Stimulated activated CD8-positive, alpha-beta memory T cell treated with anti-CD3 and anti-CD28 coated beads, Interleukin-2, amount 100 ng/mL, for 1 hour (primary cell): ENCODE measurements around the gene CUL9.

Source experiments
- DNase-seq, 2 donors: peaks; one replicate each; pipeline ENCODE4 v3.0.0-alpha.2; 2020; ENCODE audit warnings: low read depth in 2 of 2

The CUL9 gene

DNA sequence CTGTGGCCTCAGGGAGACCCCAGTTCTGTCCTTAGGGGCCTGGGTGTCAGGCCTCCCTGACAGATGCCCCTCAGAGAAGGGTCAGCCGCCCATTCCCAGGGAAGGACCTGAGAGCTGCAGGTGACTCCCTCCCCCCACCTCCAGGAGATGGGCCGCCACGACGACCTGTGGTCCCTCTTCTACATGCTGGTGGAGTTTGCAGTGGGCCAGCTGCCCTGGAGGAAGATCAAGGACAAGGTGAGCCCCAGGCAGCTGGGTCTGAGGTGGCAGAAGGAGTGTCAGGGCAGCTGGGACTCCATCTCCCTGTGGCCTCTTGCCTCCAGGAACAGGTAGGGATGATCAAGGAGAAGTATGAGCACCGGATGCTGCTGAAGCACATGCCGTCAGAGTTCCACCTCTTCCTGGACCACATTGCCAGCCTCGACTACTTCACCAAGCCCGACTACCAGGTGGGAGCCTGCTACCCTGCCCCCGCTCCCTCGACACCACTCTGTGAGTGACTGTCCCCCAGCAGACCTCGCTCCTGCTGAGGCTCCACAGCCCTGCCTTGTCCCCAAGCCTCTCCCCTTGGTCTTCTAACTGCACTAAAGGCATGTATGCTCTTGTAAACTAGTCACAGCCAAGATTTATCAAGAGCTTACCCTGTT, 73.5 kb downstream of the CUL9 start:
- DNase-seq, result no peak

DNA sequence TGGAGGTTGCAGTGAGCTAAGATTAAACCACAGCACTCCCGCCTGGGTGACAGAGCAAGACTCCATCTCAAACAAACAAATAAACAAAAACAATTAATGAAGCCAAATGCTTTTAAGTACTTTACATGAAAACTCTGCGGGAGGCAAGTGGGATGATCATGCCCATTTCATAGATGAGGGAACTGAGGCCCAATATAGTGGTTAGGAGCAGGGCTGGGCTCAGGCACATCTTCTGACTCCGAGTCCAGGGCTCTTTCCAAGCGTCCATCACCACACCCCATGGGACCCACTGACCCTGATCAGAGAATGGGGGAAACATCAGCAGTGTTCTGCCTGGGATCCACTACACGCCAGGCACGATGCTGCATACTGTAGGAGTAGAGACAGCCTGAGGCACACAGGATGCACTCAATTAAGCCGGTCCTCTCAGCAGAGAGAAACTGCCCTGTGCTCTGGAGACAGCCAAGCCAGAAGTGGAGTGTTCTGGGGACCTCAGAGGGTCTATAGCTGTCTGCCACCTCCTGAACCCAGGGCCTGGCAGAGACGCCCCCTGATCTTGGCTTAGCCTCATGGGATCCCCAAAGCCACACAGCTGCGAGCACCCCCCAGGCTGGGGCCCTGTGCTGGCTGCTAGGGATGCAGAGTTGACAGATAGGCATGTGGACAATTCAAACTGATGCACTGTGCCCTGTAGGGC, 74.8 kb downstream of the CUL9 start:
- no peak for DNase-seq

DNA sequence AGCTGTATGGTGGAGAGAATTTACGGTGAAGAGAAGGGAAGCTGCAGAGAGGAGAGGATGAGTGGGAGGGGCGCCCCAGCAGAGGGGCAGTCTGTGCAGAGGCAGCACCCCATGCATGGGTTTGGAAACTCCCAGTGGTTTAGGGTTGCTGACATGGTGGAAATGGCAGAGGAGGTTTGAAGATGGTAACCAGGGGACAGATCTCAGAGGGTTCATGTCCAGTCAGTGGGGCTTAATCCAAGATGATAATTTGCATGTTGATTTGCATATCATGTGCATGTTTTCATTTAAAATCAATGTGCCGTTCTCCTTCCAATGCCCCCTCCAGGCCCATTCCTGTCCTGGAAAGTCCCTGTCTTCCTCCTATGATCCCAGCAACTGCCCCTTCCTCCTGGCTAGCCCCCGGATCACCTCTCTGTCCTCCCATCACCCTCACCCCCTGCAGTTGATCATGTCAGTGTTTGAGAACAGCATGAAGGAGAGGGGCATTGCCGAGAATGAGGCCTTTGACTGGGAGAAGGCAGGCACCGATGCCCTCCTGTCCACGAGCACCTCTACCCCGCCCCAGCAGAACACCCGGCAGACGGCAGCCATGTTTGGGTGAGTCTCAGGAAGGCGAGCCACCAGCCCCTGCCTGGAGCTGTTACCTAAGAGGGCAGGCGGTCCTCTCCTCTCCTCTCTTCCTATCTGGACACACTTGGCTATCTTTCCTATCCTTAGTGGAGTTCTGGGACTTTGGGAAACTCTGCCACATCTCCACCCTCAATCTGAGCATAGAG, 75.6 kb downstream of the CUL9 start:
- DNase-seq, result no peak

DNA sequence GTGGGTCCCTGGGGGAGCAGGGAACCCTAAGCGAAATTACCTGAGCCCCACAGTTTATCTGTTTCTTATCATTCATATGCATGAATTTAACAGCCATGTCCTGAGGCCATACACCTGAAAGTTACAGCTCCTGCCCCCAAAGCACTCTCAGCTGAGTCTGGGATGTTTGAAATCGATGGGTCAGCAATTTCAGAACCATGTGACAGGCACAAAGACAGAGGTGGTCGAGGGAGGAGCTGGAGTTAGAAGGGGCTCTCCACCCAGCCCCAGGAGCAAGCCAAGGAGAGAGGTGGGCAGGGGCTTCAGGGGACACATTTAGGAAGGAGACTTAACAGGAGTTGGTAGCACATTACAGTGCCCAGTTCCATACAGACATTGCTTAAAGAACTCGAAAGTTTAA, 76.2 kb downstream of the CUL9 start:
- no peak for DNase-seq

DNA sequence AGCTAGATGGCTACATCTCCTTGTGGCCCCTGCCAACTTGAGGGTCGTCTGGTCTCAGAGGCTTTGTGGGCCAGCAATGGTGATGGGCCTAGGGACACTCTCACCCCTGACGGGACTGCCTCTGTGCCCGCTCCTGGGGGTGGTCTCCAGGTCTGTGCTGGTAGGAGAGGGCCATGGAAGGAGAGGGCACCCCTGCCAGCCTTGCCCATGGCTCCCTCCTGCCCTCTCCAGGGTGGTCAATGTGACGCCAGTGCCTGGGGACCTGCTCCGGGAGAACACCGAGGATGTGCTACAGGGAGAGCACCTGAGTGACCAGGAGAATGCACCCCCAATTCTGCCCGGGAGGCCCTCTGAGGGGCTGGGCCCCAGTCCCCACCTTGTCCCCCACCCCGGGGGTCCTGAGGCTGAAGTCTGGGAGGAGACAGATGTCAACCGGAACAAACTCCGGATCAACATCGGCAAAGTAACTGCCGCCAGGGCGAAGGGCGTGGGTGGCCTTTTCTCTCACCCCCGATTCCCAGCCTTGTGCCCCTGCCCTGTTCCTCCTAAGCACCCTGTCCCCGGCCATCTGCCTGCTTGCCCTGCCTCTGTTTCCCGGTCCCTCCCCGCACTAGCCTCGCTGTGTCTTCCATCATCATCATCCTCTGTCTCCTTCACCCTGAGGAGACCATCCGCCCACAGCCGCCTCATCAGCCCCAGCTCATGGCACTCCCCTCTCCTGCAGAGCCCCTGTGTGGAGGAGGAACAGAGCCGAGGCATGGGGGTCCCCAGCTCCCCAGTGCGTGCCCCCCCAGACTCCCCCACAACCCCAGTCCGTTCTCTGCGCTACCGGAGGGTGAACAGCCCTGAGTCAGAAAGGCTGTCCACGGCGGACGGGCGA, 77.1 kb downstream of the CUL9 start:
- DNase-seq, result no peak

DNA sequence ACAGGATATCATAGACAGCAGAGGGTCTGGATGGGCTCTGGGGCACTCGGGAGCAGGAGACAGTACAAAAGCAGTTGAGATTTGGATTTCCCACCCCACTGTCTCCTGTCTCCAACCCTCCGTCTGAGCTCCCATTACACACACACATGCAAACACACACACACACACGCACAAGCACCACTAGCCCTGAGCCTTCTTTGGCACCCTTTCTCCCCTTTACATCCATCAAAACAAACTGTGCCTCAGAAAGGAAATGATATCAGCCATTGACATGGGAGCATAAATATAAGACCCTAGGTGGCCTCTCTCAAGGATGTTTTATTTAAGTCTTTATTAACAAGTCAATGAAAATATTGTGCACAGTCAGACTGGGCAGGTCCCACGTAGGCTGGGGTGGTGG, 78.8 kb downstream of the CUL9 start:
- no peak for DNase-seq

DNA sequence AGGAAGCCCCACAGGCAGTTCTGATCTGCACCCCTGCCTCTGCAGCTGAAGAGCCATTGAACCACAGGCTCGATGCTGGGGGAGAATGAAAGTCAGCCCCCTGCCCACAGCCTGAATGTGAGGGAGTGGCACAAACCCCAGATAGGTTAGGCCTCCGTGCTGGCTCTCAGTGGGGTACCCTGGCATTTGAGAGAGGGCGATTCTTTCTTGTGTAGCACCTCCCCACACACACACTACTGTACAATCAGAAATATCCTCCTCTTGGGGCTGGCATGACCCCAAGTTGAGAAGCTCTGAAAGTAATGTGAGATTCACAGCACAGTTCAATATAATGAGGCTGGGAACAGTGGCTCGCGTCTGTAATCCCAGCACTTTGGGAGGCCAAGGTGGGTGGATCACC, 79.2 kb downstream of the CUL9 start:
- DNase-seq, result no peak

DNA sequence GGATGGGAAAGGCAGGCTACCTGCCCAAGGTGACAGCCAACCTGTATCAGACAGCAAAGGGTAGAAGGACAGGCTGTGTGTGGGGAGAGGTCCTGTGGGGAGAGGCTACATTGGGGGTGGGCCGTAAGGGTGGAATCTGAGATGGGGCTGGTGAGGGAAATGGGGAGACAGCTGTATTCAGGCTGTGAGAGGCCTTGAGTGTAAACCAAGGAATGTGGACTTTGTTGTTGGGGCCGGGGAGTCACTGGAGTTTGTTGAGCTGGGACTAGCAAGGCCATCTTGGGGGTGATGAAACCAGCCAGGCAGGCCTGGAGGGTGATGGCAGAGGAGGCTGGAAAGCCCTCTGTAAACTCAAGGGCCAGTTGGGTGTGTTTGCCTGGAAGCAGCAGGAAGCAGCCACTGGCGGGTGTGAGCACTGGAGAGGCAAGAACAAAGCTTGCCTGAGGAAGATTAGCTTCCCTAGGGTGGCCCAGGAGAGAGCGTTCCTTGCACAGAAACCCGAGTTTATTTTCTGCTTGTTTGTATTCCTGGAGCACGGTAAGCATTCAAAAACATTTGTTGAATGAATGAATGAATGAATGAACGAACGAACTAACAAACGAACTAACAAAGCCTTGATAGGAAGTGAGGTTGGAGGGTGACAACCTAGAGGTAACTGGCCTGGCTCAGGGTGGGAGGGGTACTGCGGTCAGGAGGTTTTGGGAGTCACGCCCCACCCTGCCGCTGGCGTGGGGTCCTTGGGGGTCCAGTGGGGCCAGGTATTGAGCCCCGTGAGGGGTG, 80.2 kb downstream of the CUL9 start:
- no peak for DNase-seq

DNA sequence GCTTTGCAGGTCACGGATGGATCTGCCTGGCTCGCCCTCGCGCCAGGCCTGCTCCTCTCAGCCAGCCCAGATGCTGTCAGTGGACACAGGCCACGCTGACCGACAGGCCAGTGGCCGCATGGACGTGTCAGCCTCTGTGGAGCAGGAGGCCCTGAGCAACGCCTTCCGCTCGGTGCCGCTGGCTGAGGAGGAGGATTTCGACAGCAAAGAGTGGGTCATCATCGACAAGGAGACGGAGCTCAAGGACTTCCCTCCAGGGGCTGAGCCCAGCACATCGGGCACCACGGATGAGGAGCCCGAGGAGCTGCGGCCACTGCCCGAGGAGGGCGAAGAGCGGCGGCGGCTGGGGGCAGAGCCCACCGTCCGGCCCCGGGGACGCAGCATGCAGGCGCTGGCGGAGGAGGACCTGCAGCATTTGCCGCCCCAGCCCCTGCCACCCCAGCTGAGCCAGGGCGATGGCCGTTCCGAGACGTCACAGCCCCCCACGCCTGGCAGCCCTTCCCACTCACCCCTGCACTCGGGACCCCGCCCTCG, 80.9 kb downstream of the CUL9 start:
- DNase-seq, result no peak

DNA sequence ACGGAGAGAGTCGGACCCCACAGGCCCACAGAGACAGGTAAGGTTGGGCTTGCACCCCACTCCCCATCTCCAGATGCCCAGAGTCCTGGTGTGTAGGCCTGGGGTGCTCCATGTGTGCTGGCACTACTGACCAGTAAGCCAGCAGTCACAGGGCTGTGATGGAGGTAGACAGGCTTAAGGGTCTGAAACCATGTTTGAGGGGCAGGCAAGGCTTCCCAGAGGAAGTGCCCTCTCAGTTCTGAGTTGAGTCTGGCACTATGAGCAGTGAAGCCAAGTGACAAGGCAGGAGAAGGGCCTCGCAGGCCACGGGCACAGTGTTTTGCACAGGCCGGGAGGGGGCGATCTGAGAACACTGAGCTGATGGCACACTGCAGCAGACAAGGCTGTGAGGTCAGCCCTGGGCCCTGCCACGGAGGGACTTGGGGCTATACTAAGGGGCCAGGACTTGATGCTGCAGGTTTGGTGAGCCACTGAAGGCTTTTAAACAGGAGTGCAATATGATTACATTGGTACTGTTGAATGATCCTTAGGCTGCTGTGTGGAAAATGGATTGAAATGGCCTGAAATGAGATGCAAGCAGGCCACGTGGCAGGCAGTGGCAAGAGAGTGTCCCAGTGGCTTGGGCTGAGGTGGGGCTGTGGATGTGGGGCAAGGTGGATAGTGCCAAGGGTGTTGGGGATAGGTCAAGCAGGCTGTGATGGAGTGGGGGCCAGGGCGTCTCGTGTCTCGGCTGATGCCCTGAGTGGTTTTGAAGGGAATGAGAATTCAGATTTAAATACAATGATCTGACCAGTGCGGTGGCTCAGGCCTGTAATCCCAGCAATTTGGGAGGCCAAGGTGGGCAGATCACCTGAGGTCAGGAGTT, 81.5 kb downstream of the CUL9 start:
- peak; percentile 48 to 61 for DNase-seq

DNA sequence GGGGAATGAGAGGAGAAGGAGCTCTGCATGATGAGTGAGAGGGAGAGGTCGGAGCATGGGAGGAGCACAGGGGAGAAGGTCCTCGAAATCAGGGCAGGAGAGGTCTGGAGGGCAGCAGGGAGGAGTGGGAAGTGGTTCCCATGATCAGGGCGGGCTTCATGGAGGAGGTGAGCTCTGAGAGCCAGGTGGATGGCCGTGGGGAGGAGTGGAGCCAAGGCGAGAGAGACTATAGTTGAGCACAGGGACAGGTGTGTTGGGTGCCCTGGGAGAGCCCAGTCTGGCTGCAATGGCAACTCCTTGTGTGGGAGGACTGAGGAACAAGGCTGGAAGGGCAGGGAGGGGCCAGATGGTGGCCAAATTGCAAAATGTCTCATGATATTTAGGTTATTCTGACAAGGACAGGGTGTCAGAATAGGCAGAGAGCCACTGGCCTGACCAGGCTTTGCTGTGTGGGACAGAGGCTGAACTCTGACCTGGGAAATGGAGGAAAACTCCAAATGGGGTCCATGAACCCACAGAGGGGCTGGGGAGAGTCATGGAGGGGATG, 82.7 kb downstream of the CUL9 start:
- no peak for DNase-seq

DNA sequence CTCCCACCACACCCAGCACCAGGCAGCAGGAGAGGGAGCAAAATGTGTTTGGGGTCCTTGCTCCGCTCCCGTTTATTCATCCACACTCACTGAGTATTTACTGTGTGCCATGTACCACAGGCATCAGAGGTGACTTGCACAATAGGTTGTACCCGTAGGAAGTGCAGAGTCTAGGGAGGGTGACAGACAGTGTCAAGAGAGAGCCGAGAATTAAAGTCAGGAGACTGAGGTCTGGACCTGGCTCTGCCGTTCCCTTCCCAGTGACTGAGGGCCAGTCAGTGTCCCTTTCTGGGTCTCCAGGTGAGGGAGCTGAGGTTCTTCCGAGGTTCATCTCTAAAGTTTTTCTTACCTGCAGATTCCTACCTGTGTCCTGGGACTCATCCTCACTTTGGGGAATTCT, 83.6 kb downstream of the CUL9 start:
- no peak for DNase-seq

DNA sequence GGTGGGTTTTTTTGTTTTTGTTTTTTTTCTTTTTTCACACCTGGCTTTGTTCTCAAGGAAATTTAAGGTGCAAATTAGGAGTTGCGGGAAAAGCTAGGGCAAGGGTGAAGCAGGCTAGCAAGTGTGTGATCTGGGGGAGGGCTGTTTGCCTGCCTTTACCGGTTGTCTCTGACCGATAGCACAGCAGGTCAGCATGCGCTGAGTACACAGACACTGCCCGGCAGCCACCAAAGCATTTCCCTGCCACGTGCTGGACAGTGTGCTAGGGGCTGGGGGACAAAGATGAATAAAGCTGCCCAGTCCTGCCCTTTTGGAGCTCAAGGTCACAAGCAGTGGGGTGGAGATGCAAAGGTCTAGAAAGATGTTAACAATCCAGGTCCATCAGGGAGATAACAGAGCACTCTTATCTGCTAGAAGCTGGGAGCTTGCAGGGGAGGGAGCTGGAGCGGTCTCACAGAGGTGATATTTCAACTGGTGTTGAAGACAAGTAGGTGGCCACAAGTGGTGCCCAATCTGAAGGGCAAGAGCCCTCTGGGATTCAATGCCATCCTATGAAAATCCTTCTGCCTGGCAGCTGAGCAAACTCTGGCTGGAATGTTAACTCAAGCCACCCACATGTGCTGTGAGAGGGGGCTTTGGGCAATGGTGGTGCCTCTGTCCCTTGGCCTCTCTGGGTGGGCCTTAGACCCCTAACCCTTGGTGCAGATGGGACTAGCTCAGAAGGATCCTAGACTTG, 85.8 kb downstream of the CUL9 start:
- DNase-seq, result no peak

DNA sequence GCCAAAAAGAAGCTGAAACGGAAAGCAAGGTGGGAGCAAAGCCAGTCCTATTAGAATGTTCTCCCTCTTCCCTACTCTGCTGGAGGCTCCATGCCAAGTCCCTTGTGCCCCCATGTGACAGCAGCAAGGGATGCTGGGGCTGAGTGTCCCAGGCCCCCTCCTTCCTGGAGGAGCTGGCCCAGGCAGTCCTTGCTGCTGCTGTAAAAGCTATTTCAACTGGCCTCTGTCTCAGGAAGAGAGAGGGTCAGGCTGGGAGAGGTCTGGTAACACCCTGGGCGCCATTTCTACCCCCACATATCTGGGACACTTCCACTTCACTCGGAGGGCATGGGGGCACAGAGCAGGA, 86.3 kb downstream of the CUL9 start:
- DNase-seq, result no peak

DNA sequence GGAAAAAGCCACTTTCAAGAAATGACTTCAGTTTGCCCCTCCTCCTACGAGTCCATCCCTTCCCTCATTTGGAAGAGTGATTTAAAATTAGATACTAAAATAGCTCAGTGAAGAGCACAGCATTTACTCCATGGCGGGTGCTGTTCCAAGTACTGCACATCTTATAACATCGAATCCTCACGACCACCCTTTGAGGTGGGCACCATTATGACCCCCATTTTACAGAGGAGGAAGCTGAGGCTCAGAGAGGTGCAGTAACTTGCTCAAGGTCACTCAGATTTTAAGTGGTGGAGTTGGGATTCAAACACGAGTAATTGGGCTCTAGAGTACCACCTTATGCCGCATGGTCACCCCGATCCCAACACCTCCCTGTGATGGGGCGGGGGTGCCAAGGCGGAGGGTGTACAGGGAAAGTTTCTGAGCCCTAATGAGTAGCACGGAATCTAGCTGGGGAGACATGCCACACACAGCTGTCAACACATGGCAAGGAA, 86.8 kb downstream of the CUL9 start:
- DNase-seq, result no peak

DNA sequence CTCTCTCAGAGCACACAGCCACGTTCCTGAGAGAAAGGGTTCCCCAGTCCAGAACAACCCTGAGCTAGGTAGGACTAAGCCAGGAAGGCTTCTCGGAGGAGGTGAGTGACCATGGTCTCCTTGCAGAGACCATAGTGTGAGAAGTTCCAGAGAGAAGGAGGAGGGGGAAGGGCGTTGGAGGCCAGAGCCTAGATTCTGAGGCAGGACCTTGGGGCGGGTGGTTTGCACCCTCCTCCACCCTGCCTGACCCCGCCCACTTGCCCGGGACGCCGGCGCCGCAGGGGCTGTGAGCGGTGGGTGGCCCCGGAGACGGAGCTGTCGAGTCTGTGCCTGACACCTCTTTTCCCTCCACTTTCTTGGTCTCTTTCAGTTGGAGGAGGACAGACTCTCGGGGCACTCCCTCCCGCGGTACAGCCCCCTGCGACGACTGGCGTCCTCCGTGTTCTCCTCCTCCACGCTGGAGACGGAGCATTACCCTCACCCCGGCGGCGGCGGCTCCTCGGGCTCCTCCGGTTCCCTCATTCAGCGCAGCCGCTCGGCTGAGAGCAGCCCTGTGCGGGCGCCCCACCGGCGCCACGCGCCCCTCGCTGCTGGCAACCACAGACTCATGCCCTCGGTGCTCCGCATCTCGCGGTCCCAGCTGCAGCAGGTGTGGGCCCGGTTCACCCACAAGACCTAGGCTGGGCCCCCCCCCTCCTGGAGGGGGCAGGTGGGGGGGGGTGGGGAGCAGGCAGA, 87.4 kb downstream of the CUL9 start:
- peak in 1 of 2 donors; percentile 22 for DNase-seq

DNA sequence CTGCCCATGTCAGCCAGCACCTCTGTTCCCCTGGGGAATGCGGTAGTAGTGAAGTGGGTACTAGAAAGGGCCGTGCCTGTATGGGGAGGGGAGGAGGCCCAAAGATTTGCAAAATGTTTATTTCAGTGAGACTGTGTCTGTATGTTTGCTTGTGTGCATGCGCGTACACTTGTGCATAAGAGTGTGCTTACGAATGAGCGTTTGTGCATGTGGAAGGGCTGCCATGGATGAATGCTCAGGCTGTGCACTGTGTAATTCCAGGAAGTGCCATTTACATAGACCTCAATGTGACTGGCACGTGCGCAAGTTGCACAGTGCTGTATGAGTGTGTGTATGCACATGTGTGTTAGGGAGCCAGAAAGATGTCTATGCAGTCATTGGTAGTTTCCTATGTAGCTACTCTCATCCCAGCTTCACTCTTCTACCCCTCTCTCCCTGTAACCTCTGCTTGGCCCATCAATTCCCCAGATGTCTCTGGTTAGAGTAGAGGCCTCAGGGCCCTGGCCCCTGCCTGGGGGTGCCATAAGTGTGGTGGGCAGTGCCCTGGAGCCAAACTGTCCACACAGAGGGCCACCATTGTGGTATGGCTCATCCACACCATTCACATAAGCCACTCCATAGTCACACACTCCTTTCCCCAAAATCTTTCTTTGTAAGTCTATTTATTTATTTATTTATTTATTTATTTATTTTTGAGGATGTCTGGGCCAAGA, 89.3 kb downstream of the CUL9 start:
- DNase-seq, result no peak

DNA sequence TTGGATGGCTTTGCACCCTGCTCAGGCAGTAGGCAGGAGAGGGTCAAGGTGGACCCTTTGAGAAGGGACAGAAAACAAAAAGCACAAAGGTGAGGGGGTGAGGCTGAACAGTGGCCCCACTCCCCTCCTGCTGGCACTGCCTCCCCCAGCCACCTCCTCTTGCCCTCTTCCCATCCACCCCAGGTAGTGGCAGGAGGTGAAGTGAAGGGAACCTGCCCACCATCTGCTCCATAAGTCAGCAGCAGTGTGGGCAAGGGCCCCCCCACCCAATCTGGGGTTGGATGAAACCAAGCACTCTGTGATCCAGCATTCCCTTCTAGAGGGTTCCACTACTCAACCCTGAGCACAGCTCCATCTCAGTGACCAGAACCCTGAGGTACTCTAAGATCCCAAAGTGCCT, 89.9 kb downstream of the CUL9 start:
- no peak for DNase-seq
